Epithelial cell of proximal tubule (primary cell): Measurements from ENCODE around the gene ANKRD34A. TPM values are rescaled to one million over a fixed set of nuclear protein-coding genes. Genes with fewer than 3 reads are reported as not detected.
A peak's percentile ranks its signal among the peaks of the same experiment; 100 is the strongest.

Source experiments
- DNase-seq: peaks from one replicate; pipeline ENCODE4 v3.0.0-alpha.2; 2011; ENCODE audit warnings: low read depth
- H3K4me3 ChIP-seq: 2 replicates; pipeline ENCODE4 v1.5.1; 2011; ENCODE audit warnings: low read depth, mild to moderate bottlenecking, low read length
- total RNA-seq: library from RNA; depleted of rRNA; stranded (reverse); fragments of >200 nt; gene quantifications from 2 replicates; pipeline ENCODE4 v1.2.3, GENCODE V29; 2015
- TF ChIP-seq, protein P1 (sequence below): conservative IDR thresholded peaks from 2 replicates; pipeline ENCODE4 v1.5.1; 2012; ENCODE audit warnings: low read depth, mild to moderate bottlenecking, low read length

The ANKRD34A gene
- total RNA-seq, 1 donor from 2014 or later = 0.06 TPM

DNA sequence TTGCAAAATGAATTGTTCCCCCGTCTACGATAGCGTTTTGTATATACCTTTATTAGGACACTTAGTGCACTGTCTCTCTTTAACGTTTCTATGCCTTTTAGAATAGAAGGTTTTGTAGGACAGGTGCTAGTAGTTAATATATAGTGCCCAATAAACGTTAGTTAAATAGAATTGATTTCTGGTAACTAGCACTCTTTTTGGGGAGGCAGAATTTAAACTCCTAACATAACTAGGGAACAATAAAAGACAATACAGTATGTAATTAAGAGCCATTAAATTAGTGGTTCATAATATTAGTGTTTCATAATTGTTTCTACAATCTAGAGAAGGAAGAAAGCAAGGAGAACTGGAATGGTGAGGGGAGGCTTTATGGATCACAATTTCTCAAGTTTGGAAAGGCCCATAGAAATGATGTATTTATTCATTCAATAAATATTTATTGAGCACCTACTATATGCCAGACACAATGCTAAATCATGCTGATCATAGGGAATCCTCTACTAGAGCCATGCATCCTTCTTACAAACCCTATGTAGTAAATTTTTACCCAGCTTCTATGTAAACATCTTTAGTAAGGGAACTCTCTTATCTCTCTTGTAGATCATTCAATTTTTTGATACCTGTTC is 857 bp upstream of the ANKRD34A start:
- no peak for DNase-seq
- TF ChIP-seq, protein P1, sequence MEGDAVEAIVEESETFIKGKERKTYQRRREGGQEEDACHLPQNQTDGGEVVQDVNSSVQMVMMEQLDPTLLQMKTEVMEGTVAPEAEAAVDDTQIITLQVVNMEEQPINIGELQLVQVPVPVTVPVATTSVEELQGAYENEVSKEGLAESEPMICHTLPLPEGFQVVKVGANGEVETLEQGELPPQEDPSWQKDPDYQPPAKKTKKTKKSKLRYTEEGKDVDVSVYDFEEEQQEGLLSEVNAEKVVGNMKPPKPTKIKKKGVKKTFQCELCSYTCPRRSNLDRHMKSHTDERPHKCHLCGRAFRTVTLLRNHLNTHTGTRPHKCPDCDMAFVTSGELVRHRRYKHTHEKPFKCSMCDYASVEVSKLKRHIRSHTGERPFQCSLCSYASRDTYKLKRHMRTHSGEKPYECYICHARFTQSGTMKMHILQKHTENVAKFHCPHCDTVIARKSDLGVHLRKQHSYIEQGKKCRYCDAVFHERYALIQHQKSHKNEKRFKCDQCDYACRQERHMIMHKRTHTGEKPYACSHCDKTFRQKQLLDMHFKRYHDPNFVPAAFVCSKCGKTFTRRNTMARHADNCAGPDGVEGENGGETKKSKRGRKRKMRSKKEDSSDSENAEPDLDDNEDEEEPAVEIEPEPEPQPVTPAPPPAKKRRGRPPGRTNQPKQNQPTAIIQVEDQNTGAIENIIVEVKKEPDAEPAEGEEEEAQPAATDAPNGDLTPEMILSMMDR = no peak
- H3K4me3 ChIP-seq = peak overlapping the region; percentile 86

DNA sequence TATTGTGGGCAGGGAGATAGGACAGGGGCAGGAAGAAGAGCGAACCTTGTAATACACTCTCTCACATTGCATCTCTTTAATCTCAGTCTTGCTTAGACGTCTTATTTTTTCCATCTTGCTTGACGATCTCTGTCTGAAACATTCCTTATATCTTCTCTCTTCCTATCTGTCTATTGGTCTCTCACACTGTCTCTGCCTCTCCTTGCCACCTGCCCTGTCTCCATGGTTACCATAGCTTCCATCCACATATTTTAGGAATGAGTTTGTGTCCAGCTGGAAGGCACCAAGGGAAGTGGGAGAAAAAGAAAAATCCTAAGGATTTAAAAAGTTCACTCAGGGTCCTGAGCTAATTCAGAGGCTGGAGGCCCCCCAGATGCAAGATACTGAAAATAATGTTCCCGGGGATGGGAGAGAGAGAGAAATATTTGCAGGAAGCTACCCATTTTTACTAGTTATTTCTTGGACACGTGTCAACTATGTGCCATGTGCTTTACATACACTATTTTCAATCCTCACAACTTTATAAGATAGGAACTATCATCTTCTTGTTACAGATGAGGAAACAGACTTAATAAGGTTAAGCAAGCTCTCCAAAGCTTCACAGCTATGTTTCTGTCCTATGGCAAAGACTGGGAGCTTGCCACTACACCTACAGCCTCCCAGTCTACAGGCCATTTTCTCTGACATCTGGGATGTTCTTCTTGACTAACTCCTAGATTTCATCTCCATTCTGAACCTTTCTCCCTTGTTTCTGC is 933 bp downstream of the ANKRD34A start:
- DNase-seq = no peak
- TF ChIP-seq, protein P1 = no peak
- H3K4me3 ChIP-seq = peak overlapping the region; percentile 86

DNA sequence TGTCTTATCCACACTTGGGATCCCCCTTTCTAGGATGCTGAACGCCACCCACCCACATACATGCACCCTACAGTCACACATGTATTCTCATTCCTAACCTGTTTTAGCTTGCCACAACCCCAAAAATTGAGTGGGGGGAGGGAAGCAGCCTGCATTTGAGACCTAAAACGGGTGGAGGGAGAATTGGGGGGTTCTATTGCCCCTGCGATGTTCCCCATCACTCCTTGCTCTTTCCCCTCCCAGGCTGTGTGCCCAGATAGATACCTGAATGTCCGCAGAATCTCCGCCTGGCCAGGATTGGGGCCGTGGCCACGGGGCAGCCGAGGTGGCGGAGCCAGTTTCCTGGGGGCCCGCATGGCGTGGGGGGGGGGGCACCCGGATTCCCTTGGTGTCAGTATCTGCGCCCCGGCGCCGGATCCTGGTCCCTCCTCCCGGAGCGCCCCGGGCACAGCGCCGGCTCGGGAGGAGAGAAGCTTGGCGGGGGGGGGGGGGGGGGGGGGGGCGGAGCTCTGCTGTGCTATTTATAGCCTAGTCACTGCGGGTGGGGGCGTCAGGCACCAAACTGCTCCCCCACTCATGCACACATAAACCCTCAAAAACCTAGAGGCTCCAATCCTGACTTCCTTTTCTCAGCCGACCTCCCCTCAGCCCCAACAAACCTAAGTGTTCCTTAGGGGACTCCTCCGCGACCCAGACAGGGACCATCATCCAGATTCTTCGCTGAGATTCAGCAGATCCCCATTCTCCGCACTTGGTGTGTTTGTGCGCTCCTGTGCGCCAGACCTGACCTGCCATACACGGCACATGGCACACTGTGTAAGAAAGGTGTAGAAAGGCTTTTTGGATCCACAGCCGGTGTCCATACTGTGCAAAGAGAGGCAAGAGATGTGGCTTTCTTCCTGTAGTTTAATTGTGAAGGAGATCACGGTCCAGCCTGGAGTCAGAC is 1.9 kb downstream of the ANKRD34A start:
- peak overlapping the region; percentile 78 for H3K4me3 ChIP-seq
- no peak for DNase-seq
- TF ChIP-seq, protein P1 = no peak

DNA sequence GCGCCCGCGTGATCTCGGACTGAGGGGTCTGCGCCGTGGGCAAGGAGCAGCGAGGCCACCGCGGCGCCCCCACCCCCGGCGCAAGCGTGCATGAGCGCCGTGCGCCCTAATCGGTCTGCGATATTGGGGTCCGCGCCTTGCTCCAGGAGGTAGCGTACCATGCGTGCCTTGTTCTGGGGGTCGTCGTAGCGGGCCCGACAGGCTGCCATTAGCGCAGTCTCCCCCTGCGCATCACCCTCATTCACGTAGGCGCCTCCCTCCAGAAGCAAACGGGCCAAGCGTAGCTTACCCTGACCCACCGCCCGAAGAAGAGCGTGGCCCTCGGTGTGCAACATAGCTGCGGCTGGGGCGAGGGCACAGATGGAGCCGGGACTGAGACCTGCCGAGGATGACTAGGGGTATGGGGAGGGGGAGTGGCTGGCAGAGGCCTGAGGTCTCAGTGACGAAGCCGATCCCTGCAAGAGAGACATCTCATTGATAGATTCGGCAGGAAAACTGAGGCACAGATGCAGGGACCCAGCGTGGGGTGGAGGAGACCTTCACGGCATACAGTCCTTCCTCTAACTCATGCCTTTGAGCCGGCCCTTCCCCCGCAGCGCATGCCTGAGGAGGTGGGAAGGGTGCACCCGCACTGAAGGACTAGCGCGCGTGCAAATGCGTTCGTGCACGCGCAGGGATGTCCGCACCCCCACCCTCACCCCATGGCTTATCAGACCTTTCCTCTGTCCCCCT is 2.8 kb downstream of the ANKRD34A start:
- no peak for DNase-seq
- peak overlapping the region; percentile 78 for H3K4me3 ChIP-seq
- TF ChIP-seq, protein P1 = no peak

DNA sequence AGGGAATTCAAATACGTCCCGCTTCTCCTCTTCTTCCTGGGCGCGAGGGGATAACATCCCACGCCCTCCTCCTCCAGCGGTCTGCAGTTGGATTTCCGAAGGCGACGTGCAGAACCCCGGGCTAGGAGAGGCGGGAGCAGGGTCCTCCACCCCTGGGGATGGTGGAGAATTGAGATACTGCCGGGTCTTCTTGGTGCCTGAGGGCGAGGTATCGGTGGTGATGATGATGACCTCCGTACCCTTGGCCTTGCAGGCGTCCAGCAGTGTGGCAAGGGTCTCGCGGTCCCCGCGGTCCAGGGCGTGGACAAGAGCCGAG is 3.3 kb downstream of the ANKRD34A start:
- TF ChIP-seq, protein P1 = no peak
- peak overlapping the region; percentile 78 for H3K4me3 ChIP-seq
- no peak for DNase-seq

DNA sequence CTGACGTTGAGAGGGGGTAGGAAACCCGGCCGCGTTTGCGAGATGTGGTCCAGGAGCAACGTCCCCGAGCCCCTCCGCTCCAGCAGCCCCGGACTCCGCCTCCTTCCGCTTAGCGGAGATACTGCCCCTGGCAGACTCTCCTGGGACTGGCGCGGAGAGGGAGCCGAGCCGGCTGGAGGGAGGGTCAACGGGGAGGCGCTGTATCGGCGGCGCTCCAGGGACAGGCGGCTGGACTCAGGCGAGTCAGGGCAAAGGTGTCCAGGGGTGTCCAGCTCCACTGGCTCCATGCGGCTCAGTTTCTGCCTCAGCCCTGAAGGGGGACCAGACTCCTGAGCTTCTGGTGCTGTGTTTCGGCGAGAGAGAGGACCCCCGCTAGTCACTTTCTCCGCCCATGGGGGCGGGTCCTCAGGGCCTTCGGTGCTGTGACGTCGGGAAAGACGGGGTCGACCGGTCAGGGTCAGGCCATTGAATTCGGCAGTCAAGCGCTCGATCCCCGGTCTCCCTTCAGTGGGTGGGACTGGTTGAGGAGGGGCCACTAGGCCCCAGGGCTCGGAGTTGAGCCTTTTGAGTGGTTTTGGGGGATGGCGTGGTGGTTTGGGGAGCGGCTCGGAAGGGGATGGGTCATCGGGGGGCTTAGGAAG is 3.8 kb downstream of the ANKRD34A start:
- no peak for DNase-seq
- TF ChIP-seq, protein P1 = no peak
- H3K4me3 ChIP-seq = peak overlapping the region; percentile 78
